ENCODE measurements around the gene MOB3B. TPM values are rescaled to one million over a fixed set of nuclear protein-coding genes. Genes with fewer than 3 reads are reported as not detected.

MOB3B gene
- total RNA-seq, 1 experiment from 2014 or later: not detected

GRCh38 chr9:27333241-27334052 lies 196.2 kb downstream of the MOB3B start:
- in situ Hi-C loops (cut with HindIII; ENCODE audit: low pct_unique_long_range_greater_than_20kb, low sequenced_read_pairs): no loop called here
- DNase-seq (ENCODE audit: low read depth, low spot score): no peak

GRCh38 chr9:27331393-27331792 lies 198.2 kb downstream of the MOB3B start:
- no peak for DNase-seq (ENCODE audit: low read depth, low spot score)
- in situ Hi-C loops (cut with HindIII; ENCODE audit: low pct_unique_long_range_greater_than_20kb, low sequenced_read_pairs): no loop called here

GRCh38 chr9:27329291-27329690 lies 200.3 kb downstream of the MOB3B start:
- no peak for DNase-seq (ENCODE audit: low read depth, low spot score)
- in situ Hi-C loops (cut with HindIII; ENCODE audit: low pct_unique_long_range_greater_than_20kb, low sequenced_read_pairs): no loop called here

- no peak for DNase-seq (ENCODE audit: low read depth, low spot score)
- in situ Hi-C loops (cut with HindIII; ENCODE audit: low pct_unique_long_range_greater_than_20kb, low sequenced_read_pairs): no loop called here
Observed at GRCh38 chr9:27328483-27328882, 201.1 kb downstream of the MOB3B start.

- DNase-seq (ENCODE audit: low read depth, low spot score): no peak
- in situ Hi-C loops (cut with HindIII; ENCODE audit: low pct_unique_long_range_greater_than_20kb, low sequenced_read_pairs): no loop called here
Observed at GRCh38 chr9:27311184-27311583, 218.4 kb downstream of the MOB3B start.

GRCh38 chr9:27310582-27310981 lies 219.0 kb downstream of the MOB3B start:
- DNase-seq (ENCODE audit: low read depth, low spot score): no peak
- in situ Hi-C loops (cut with HindIII; ENCODE audit: low pct_unique_long_range_greater_than_20kb, low sequenced_read_pairs): no loop called here

GRCh38 chr9:27308691-27309390 lies 220.8 kb downstream of the MOB3B start:
- no peak for DNase-seq (ENCODE audit: low read depth, low spot score)
- in situ Hi-C loops (cut with HindIII; ENCODE audit: low pct_unique_long_range_greater_than_20kb, low sequenced_read_pairs): no loop called here

- in situ Hi-C loops (cut with HindIII; ENCODE audit: low pct_unique_long_range_greater_than_20kb, low sequenced_read_pairs): no loop called here
- no peak for DNase-seq (ENCODE audit: low read depth, low spot score)
Observed at GRCh38 chr9:27304521-27304920, 225.1 kb downstream of the MOB3B start.

- DNase-seq (ENCODE audit: low read depth, low spot score): no peak
- in situ Hi-C loops (cut with HindIII; ENCODE audit: low pct_unique_long_range_greater_than_20kb, low sequenced_read_pairs): no loop called here
Observed at GRCh38 chr9:27303219-27303618, 226.4 kb downstream of the MOB3B start.

GRCh38 chr9:27297050-27297449 lies 232.6 kb downstream of the MOB3B start, which contains the start of gene EQTN:
Gene EQTN (minus strand): TSS chr9:27297150. CDS start chr9:27297055, 95 bp downstream.
- DNase-seq (ENCODE audit: low read depth, low spot score): no peak
- in situ Hi-C loops (cut with HindIII; ENCODE audit: low pct_unique_long_range_greater_than_20kb, low sequenced_read_pairs): no loop called here

GRCh38 chr9:27293996-27294395 lies 235.6 kb downstream of the MOB3B start:
- in situ Hi-C loops (cut with HindIII; ENCODE audit: low pct_unique_long_range_greater_than_20kb, low sequenced_read_pairs): no loop called here
- DNase-seq (ENCODE audit: low read depth, low spot score): no peak

GRCh38 chr9:27292659-27293405 lies 236.8 kb downstream of the MOB3B start:
- in situ Hi-C loops (cut with HindIII; ENCODE audit: low pct_unique_long_range_greater_than_20kb, low sequenced_read_pairs): no loop called here
- DNase-seq (ENCODE audit: low read depth, low spot score): no peak

GRCh38 chr9:27291292-27291691 lies 238.3 kb downstream of the MOB3B start:
- DNase-seq (ENCODE audit: low read depth, low spot score): no peak
- in situ Hi-C loops (cut with HindIII; ENCODE audit: low pct_unique_long_range_greater_than_20kb, low sequenced_read_pairs): no loop called here

- in situ Hi-C loops (cut with HindIII; ENCODE audit: low pct_unique_long_range_greater_than_20kb, low sequenced_read_pairs): no loop called here
- no peak for DNase-seq (ENCODE audit: low read depth, low spot score)
Observed at GRCh38 chr9:27282269-27282668, 247.3 kb downstream of the MOB3B start.

GRCh38 chr9:27280860-27281259 lies 248.8 kb downstream of the MOB3B start:
- in situ Hi-C loops (cut with HindIII; ENCODE audit: low pct_unique_long_range_greater_than_20kb, low sequenced_read_pairs): no loop called here

GRCh38 chr9:27280249-27280648 lies 249.4 kb downstream of the MOB3B start:
- in situ Hi-C loops (cut with HindIII; ENCODE audit: low pct_unique_long_range_greater_than_20kb, low sequenced_read_pairs): no loop called here
- DNase-seq (ENCODE audit: low read depth, low spot score): no peak

More at GRCh38 chr9:27280860-27281259, 248.8 kb downstream of the MOB3B start:
- DNase-seq (ENCODE audit: low read depth, low spot score): no peak

- in situ Hi-C loops (cut with HindIII; ENCODE audit: low pct_unique_long_range_greater_than_20kb, low sequenced_read_pairs): no loop called here
Observed at GRCh38 chr9:27279611-27280010, 250.0 kb downstream of the MOB3B start.

GRCh38 chr9:27278374-27278773 lies 251.2 kb downstream of the MOB3B start:
- no peak for DNase-seq (ENCODE audit: low read depth, low spot score)
- in situ Hi-C loops (cut with HindIII; ENCODE audit: low pct_unique_long_range_greater_than_20kb, low sequenced_read_pairs): no loop called here

More at GRCh38 chr9:27279611-27280010, 250.0 kb downstream of the MOB3B start:
- DNase-seq (ENCODE audit: low read depth, low spot score): no peak

Data from SK-MEL-5 (cell line).